GM18526 (cell line): ENCODE results near the gene ADGRL3.

ENCODE experiments used
- POLR2A ChIP-seq: IDR thresholded peaks from 3 replicates; pipeline ENCODE4 v1.6.1; 2011; ENCODE audit not compliant: insufficient read length; ENCODE audit errors: extremely low read depth

Gene ADGRL3

GRCh38 chr4:61200187-61200915, at the start of gene ADGRL3:
TSS of gene ADGRL3 (plus strand) at chr4:61200326.
- TF ChIP-seq POLR2A: no peak

GRCh38 chr4:61152433-61152832, 47.7 kb upstream of the ADGRL3 start:
- TF ChIP-seq POLR2A: no peak

- no peak for TF ChIP-seq POLR2A
These were observed 39.6 kb upstream of the ADGRL3 start for GRCh38 chr4:61160478-61160877.

GRCh38 chr4:61162116-61162515, 38.0 kb upstream of the ADGRL3 start:
- TF ChIP-seq POLR2A: no peak

- no peak for TF ChIP-seq POLR2A
These were observed 26.3 kb upstream of the ADGRL3 start for GRCh38 chr4:61173799-61174198.

- TF ChIP-seq POLR2A: no peak
These were observed 24.6 kb upstream of the ADGRL3 start for GRCh38 chr4:61175495-61175894.

- no peak for TF ChIP-seq POLR2A
These were observed 22.8 kb upstream of the ADGRL3 start for GRCh38 chr4:61177367-61177766.

GRCh38 chr4:61180405-61180804, 19.7 kb upstream of the ADGRL3 start:
- TF ChIP-seq POLR2A: no peak

GRCh38 chr4:61182915-61183314, 17.2 kb upstream of the ADGRL3 start:
- TF ChIP-seq POLR2A: no peak

- TF ChIP-seq POLR2A: no peak
These were observed 14.8 kb upstream of the ADGRL3 start for GRCh38 chr4:61185288-61185687.

GRCh38 chr4:61192392-61192791, 7.7 kb upstream of the ADGRL3 start:
- no peak for TF ChIP-seq POLR2A

- no peak for TF ChIP-seq POLR2A
These were observed 6.3 kb upstream of the ADGRL3 start for GRCh38 chr4:61193863-61194262.

- TF ChIP-seq POLR2A: no peak
These were observed 5.6 kb upstream of the ADGRL3 start for GRCh38 chr4:61194571-61194970.

GRCh38 chr4:61195101-61195500, 5.0 kb upstream of the ADGRL3 start:
- TF ChIP-seq POLR2A: no peak

- no peak for TF ChIP-seq POLR2A
These were observed 1.4 kb upstream of the ADGRL3 start for GRCh38 chr4:61198686-61199085.

- TF ChIP-seq POLR2A: no peak
These were observed 296 bp upstream of the ADGRL3 start for GRCh38 chr4:61199873-61200186.

- TF ChIP-seq POLR2A: no peak
These were observed 895 bp downstream of the ADGRL3 start for GRCh38 chr4:61200916-61201526.
